Adrenal gland (tissue), 12 donors: ENCODE data around the gene RNF181. TPM values are rescaled to one million over a fixed set of nuclear protein-coding genes. Genes with fewer than 3 reads are reported as not detected.
A peak's percentile ranks its signal among the peaks of the same experiment; 100 is the strongest.

ENCODE experiments used
- DNase-seq, 7 donors: peaks; one replicate each; pipeline ENCODE4 v3.0.0-alpha.2; 2019 to 2020
- H3K27ac ChIP-seq, 5 donors: fragments of 200-600 bp; sonication (generic) in 4 of 5; 1 replicate in 3 of 5; 2 replicates in 2 of 5; pipeline versions ENCODE4 v1.5.1 to v1.8.0; 2016 to 2020; ENCODE audit warnings: mild to moderate bottlenecking in 1 of 5
- H3K27me3 ChIP-seq: fragments of 200-600 bp; 2 replicates; pipeline ENCODE4 v1.8.0; 2021
- H3K36me3 ChIP-seq, 2 donors: fragments of 200-600 bp; replicated peaks in 1 of 2; 1 replicate in 1 of 2; 2 replicates in 1 of 2; pipeline versions ENCODE4 v1.5.1 to v1.8.0; 2018 to 2022
- H3K4me1 ChIP-seq, 2 donors: fragments of 200-600 bp; replicated peaks in 1 of 2; 1 replicate in 1 of 2; 2 replicates in 1 of 2; pipeline versions ENCODE4 v1.5.1 to v1.8.0; 2018 to 2021
- H3K4me3 ChIP-seq, 4 donors: fragments of 200-600 bp; sonication (generic) in 3 of 4; one replicate each; pipeline ENCODE4 v1.5.1; 2016 to 2018
- H3K9me3 ChIP-seq, 3 donors: fragments of 200-600 bp; sonication (generic) in 1 of 3; replicated peaks in 1 of 3; 1 replicate in 2 of 3; 2 replicates in 1 of 3; pipeline versions ENCODE4 v1.5.1 to v1.8.0; 2016 to 2021
- POLR2A ChIP-seq, 2 donors: fragments of 450-650 bp; IDR thresholded peaks; one replicate each; pipeline ENCODE4 v1.6.1; 2017; ENCODE audit warnings: antibody characterized with exemption in 2 of 2, mild to moderate bottlenecking in 2 of 2, moderate library complexity in 1 of 2
- WGBS, 4 donors: extraction: QIAGEN DNeasy Blood & Tissue Kit in 2 of 4; methylation state at CpG; one replicate each; pipeline versions ENCODE4 v1.1.5 to v1.1.7; 2013 to 2017; 5-methylcytosine and 5-hydroxymethylcytosine counted together
- intact Hi-C, 2 donors: fragments of 100-400 bp; cut with DNase I; formaldehyde crosslinking; loops; one replicate each; pipeline versions ENCODE4 v1.14.1 to v1.15.0; 2022 to 2023
- polyA plus RNA-seq, 3 donors: library from polyadenylated mRNA; stranded (reverse); fragments of 200-250 nt in 2 of 3; fragments of 350-450 nt in 1 of 3; fragmentation: Illumina TruSeq in 1 of 3; extraction: RNeasy Lipid Tissue Mini Kit (QIAGEN cat#74804) in 1 of 3; gene quantifications; one replicate each; pipeline ENCODE4 v1.2.3, GENCODE V29; 2013 to 2014
- total RNA-seq, 9 donors: library from RNA; depleted of rRNA in 4 of 9; stranded (reverse); fragments of >200 nt in 4 of 9; fragments of 120-200 nt in 1 of 9; fragmentation: NEBNext Ultra II Directional in 1 of 9; extraction: Animal tissue kit (Norgen Biotek cat#: 25700) in 1 of 9; gene quantifications; one replicate each; pipeline versions ENCODE4 v1.1.0 to v1.2.4, GENCODE V29; 2013 to 2023
- TF ChIP-seq, protein P1 (sequence below), 6 experiments: fragments of 450-650 bp in 4 of 6; fragments of 200-600 bp in 2 of 6; sonication (generic) in 1 of 6; IDR thresholded peaks; 1 replicate in 5 of 6; 2 replicates in 1 of 6; pipeline versions ENCODE4 v1.5.1 to v1.8.0; 2016 to 2021; ENCODE audit warnings: antibody characterized with exemption in 6 of 6, mild to moderate bottlenecking in 2 of 6, moderate library complexity in 1 of 6
- donor health status: healthy with polysubstance abuse.
- donor health status: Bipolar disorder and iron deficiency.
- donor health status: DM: yes; HTN: yes; CAD: no.
- donor health status: DM: no; HTN: no; CAD: no.
- donor health status: DM: no; HTN: no; CAD: no.
- donor health status: DM: yes; HTN: yes; CAD: no.

Gene RNF181
- total and polyA plus RNA-seq, 12 donors: 93.8 to 295 (median 180) TPM

- H3K4me1 ChIP-seq: peaks cover 15 to 30% of the 10 kb centered on the region in 2 donors
- H3K27me3 ChIP-seq: no peaks in the 10 kb centered on the region
- H3K27ac ChIP-seq: peak overlapping the region in 1 of 5 donors; percentile 9
- 85 to 90% (median 87%) methylated on average over 7 of the region's 7 CpGs for WGBS, 4 donors
- DNase-seq: no peak
- no peaks in the 10 kb centered on the region for H3K9me3 ChIP-seq
- intact Hi-C loops: no loop called here
- H3K4me3 ChIP-seq: no peak overlapping the region
- peaks cover 0 to 20% of the 10 kb centered on the region in 2 donors for H3K36me3 ChIP-seq
- no peak for TF ChIP-seq POLR2A (IDR thresholded peaks at IDR 0.05)
- TF ChIP-seq, protein P1, sequence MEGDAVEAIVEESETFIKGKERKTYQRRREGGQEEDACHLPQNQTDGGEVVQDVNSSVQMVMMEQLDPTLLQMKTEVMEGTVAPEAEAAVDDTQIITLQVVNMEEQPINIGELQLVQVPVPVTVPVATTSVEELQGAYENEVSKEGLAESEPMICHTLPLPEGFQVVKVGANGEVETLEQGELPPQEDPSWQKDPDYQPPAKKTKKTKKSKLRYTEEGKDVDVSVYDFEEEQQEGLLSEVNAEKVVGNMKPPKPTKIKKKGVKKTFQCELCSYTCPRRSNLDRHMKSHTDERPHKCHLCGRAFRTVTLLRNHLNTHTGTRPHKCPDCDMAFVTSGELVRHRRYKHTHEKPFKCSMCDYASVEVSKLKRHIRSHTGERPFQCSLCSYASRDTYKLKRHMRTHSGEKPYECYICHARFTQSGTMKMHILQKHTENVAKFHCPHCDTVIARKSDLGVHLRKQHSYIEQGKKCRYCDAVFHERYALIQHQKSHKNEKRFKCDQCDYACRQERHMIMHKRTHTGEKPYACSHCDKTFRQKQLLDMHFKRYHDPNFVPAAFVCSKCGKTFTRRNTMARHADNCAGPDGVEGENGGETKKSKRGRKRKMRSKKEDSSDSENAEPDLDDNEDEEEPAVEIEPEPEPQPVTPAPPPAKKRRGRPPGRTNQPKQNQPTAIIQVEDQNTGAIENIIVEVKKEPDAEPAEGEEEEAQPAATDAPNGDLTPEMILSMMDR (IDR thresholded peaks at IDR 0.05): no peak
Observed at GRCh38 chr2:85606116-85606455, 10.5 kb downstream of the RNF181 start.

- Histone ChIP-seq H3K4me3 (no peak overlapping the region), H3K4me1 (peaks cover 13 to 24% of the 10 kb centered on the region in 2 donors), H3K9me3 (no peaks in the 10 kb centered on the region), H3K27me3 (no peaks in the 10 kb centered on the region), H3K36me3 (peaks cover 0 to 20% of the 10 kb centered on the region in 2 donors), H3K27ac (no peak overlapping the region)
- 85 to 89% (median 87%) methylated on average over 9 of the region's 9 CpGs for WGBS, 4 donors
- intact Hi-C loops: no loop called here
- DNase-seq: peak in 1 of 7 donors; percentile 4
- TF ChIP-seq, protein P1 (IDR thresholded peaks at IDR 0.05): no peak
- TF ChIP-seq POLR2A (IDR thresholded peaks at IDR 0.05): no peak
Observed at GRCh38 chr2:85607268-85608215, 12.0 kb downstream of the RNF181 start.

DNA sequence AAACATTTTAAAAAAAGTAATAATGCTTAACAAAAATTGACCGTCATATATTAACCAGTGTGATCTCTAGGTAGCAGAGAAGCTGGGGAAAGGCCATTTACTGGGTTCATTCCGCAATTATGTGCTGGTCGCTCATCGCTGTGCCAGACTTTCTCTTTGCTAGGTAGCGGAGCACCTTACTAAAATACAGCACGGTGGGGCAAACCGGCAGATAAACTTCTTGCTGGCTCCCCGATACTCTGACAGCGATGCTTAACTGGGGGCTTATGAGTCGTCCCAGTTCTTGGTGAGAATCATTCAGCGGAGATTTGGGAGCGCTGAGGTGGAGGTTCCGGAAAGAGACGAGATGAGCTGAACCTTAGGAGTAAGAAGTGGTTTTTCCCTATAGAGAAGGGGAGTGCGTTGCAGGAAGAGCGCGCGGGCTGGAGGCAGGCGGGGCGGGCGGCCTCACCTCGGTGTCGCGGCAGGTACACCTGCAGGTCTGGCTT is 15.7 kb downstream of the RNF181 start:
- TF ChIP-seq POLR2A (IDR thresholded peaks at IDR 0.05): no peak
- TF ChIP-seq, protein P1 (IDR thresholded peaks at IDR 0.05): no peak
- DNase-seq: no peak
- H3K27ac ChIP-seq: peak overlapping the region; percentile 13 to 91 (median 73)
- H3K4me3 ChIP-seq: peak overlapping the region in 3 of 4 donors; percentile 54 to 85 (median 62)
- peaks cover 3 to 5% of the 10 kb centered on the region in 2 donors for H3K4me1 ChIP-seq
- intact Hi-C loops: no loop called here
- peaks cover 0 to 20% of the 10 kb centered on the region in 2 donors for H3K36me3 ChIP-seq
- H3K9me3 ChIP-seq: no peaks in the 10 kb centered on the region
- 4 to 6% (median 6%) methylated on average over 21 to 24 of the region's 24 CpGs for WGBS, 4 donors
- H3K27me3 ChIP-seq: no peaks in the 10 kb centered on the region

- Histone ChIP-seq H3K36me3 (peaks cover 0 to 20% of the 10 kb centered on the region in 2 donors), H3K9me3 (no peaks in the 10 kb centered on the region), H3K4me1 (peaks cover 7 to 9% of the 10 kb centered on the region in 2 donors), H3K27me3 (no peaks in the 10 kb centered on the region), H3K4me3 (peak within 1 kb of the TSS in 3 of 4 donors; percentile 54 to 85 (median 62)), H3K27ac (peak within 1 kb of the TSS; percentile 53 to 91 (median 76))
- DNase-seq: peak; percentile 88 to 93 (median 90)
- intact Hi-C loops: no loop called here
- peak in 1 of 2 donors; percentile 54 for TF ChIP-seq POLR2A (IDR thresholded peaks at IDR 0.05)
- TF ChIP-seq, protein P1 (IDR thresholded peaks at IDR 0.05): peak in 1 of 6 experiments; percentile 6
- 8 to 27% (median 17%) methylated on average over 30 to 73 of the region's 73 CpGs for WGBS, 4 donors
Observed at GRCh38 chr2:85611705-85612587, 16.4 kb downstream of the RNF181 start, which contains the start of gene C2orf68. Gene C2orf68, minus strand, starts transcription at chr2:85612066. Its CDS starts 82 bp downstream, at chr2:85611984.
